Cardiac fibroblast (primary cell): ENCODE data around the gene PLD1.

ENCODE experiments used
- DNase-seq, 2 donors: peaks; one replicate each; pipeline versions ENCODE4 v3.0.0 to v3.0.0-alpha.2; 2010; ENCODE audit warnings: low read depth in 2 of 2
- H3K4me3 ChIP-seq, 2 donors: replicated peaks in 1 of 2; 1 replicate in 1 of 2; 2 replicates in 1 of 2; pipeline ENCODE4 v1.5.1; 2011; ENCODE audit warnings: low read depth in 2 of 2, low read length in 2 of 2, mild to moderate bottlenecking in 2 of 2, moderate library complexity in 1 of 2
- CTCF ChIP-seq: IDR thresholded peaks from one replicate; pipeline ENCODE4 v1.5.1; 2011; ENCODE audit warnings: low read depth, mild to moderate bottlenecking, low read length, inconsistent platforms

Gene PLD1

GRCh38 chr3:171799501-171799900 is 10.8 kb downstream of the PLD1 start:
- no peak for TF ChIP-seq CTCF
- H3K4me3 ChIP-seq: no peak overlapping the region
- no peak for DNase-seq

- no peak for DNase-seq
- H3K4me3 ChIP-seq: no peak overlapping the region
- TF ChIP-seq CTCF: no peak
These were observed 12.4 kb downstream of the PLD1 start for GRCh38 chr3:171797873-171798272.

- no peak for TF ChIP-seq CTCF
- H3K4me3 ChIP-seq: no peak overlapping the region
- DNase-seq: peak in 1 of 2 donors; percentile 74
These were observed 13.0 kb downstream of the PLD1 start for GRCh38 chr3:171797265-171797679.

- no peak for TF ChIP-seq CTCF
- no peak for DNase-seq
- H3K4me3 ChIP-seq: no peak overlapping the region
These were observed 13.5 kb downstream of the PLD1 start for GRCh38 chr3:171796625-171797264.

- no peak for TF ChIP-seq CTCF
- DNase-seq: no peak
These were observed 17.8 kb downstream of the PLD1 start for GRCh38 chr3:171792531-171792930.

GRCh38 chr3:171791692-171792076 is 18.6 kb downstream of the PLD1 start:
- peak; percentile 80 to 89 for DNase-seq
- no peak for TF ChIP-seq CTCF
- H3K4me3 ChIP-seq: no peak overlapping the region

More at GRCh38 chr3:171792531-171792930, 17.8 kb downstream of the PLD1 start:
- no peak overlapping the region for H3K4me3 ChIP-seq
